ENCODE data around the gene COG2.
"Not testable (repeated sequence)": the region's sequence is repeated elsewhere in the genome, so short reads cannot be mapped to it uniquely, and the experiment has no call there.

The COG2 gene, protein sequence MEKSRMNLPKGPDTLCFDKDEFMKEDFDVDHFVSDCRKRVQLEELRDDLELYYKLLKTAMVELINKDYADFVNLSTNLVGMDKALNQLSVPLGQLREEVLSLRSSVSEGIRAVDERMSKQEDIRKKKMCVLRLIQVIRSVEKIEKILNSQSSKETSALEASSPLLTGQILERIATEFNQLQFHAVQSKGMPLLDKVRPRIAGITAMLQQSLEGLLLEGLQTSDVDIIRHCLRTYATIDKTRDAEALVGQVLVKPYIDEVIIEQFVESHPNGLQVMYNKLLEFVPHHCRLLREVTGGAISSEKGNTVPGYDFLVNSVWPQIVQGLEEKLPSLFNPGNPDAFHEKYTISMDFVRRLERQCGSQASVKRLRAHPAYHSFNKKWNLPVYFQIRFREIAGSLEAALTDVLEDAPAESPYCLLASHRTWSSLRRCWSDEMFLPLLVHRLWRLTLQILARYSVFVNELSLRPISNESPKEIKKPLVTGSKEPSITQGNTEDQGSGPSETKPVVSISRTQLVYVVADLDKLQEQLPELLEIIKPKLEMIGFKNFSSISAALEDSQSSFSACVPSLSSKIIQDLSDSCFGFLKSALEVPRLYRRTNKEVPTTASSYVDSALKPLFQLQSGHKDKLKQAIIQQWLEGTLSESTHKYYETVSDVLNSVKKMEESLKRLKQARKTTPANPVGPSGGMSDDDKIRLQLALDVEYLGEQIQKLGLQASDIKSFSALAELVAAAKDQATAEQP

DNA sequence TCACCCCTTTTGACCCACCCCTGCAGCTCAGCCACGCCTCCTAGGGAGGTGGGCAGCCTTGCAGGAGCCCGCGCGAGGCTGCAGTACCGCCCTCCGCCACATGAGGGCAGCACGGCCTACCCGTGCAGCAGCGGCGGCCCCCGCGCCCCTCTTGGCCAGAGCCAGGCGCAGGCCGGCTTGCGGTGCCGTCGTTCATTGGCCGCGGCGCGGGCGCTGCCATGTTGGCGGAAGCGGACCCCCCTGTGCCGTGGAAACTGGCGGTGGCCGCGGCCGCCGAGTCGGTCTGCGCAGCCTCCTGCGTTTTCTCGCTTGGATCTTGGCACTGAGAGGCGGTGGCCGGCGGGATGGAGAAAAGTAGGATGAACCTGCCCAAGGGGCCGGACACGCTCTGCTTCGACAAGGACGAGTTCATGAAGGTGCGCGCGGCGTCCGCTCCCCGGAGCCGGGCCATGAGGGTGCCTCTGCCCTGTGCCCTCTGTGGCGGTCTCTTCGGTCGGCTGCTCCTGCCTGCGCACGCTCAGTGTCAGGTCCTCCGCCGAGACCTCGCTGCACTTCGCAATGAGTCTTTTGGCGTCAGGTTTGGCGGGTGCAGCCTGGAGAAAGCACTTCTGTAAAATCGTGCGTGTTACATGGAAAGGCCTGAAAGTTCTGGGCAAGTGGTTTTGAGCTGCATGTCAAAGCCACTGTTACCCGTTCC lies at the start of gene COG2:
COG2 (plus strand) TSS at position 219 of the 697 bp plus-strand sequence; CDS start at position 345, 126 bp downstream.
- in situ Hi-C loops (cut with MboI; ENCODE audit: low sequenced_read_pairs): no loop called here

DNA sequence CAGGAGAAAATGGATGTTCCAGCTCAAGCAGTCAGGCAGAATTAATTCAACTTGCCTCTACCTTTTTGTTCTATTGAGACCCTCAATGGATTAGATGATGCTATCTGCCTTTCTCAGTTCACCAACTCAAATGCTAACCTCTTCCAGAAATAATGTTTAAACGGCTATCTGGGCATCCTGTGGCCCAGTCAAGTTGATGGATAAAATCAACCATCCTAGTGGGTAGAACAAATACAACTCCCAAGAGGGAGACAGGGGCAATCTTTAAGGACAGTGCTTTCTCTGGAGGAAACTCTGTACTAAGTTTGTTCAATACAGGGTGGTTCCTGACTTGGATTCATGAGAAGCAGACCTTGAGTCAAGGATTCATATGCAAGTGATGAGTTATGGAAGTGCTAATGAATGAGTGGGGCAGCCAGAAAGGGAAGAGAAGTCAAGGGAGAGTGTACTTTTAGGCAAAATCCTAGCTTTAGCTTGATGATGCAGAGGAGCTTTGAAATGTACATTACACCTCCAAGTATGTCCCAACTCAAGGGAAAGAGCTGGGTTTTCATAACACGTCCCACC lies 49.4 kb upstream of the COG2 start:
- in situ Hi-C loops (cut with MboI; ENCODE audit: low sequenced_read_pairs): no loop called here

DNA sequence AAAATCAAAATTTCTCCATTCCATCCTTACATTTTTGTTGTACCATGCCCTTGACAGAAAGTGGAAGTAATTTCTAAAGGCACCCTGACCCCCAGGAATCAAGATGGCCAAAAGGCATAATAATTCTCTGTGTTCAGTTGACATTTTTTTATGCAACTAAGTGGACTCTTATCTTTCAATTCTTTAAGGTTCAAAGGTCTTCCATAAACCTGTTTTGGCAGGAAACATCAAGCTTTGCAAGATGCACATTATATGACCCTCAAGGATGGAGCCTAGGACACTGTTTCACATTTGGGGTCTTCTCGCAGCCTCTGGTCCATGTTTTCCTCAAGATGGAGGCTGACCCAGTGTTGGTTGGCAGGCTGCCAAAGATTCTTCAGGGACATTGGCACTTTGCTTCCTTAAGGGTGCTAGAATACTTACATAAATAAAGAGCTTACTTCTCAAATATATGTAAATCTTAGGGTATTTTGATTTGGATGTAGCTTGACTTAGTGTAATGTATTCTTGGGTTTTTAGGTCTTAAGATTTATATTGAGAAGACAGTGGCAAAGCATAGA lies 48.0 kb upstream of the COG2 start:
- in situ Hi-C loops (cut with MboI; ENCODE audit: low sequenced_read_pairs): no loop called here

DNA sequence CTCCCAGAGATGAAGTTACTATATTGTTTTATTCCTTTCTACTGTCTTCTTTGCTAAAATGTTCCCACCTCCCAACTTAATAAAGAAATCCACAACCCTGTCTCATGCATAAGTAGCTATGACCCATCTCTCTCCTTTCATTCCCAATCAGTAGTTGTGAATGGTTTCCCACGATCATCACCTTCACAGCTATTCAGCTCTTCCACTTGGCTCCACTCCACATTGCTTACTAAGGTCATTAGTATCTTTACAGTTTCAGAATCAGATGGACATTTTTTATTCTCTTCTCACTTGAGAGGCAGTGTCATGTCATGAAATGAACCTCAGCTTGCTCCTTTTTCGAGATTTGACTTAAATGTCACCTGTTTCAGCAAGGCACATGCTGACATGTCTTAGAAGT lies 47.1 kb upstream of the COG2 start:
- in situ Hi-C loops (cut with MboI; ENCODE audit: low sequenced_read_pairs): no loop called here

DNA sequence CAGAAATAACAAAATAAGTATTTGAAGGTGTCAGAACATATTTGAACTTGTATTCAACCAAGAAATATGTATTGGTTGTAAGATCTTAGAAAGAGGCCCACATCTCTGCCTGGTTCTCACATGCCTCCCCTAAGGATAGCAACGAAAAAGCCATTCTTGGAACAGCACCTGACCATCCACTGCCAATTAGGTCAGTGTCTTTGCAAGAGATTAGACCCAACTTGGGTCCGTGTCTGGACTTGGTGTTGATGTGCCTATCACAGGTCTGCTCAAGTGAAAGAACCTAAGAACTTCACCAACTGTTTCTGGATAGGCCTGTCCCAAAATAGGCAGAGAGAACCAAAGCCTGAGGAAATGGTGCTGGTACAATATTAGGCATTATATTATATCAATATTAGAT lies 46.0 kb upstream of the COG2 start:
- in situ Hi-C loops (cut with MboI; ENCODE audit: low sequenced_read_pairs): no loop called here

DNA sequence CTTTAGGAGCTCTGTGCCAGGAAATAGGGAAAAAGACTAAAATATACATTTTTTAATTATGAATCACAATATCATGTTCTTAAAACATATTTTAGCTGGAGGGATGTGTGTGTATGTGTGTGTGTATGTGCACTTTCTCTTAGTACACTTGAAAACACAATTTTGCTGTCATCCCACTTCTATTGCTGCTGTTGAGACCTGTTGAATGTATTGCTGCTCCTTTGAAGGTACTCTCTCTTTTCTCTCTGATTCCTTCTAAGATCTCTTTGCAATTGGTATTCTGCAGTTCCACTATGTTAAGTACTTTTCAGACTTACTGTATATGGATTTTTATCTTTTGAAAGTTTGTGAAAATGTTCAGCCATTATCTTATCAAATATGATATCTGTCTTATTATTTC lies 43.5 kb upstream of the COG2 start:
- in situ Hi-C loops (cut with MboI; ENCODE audit: low sequenced_read_pairs): no loop called here

DNA sequence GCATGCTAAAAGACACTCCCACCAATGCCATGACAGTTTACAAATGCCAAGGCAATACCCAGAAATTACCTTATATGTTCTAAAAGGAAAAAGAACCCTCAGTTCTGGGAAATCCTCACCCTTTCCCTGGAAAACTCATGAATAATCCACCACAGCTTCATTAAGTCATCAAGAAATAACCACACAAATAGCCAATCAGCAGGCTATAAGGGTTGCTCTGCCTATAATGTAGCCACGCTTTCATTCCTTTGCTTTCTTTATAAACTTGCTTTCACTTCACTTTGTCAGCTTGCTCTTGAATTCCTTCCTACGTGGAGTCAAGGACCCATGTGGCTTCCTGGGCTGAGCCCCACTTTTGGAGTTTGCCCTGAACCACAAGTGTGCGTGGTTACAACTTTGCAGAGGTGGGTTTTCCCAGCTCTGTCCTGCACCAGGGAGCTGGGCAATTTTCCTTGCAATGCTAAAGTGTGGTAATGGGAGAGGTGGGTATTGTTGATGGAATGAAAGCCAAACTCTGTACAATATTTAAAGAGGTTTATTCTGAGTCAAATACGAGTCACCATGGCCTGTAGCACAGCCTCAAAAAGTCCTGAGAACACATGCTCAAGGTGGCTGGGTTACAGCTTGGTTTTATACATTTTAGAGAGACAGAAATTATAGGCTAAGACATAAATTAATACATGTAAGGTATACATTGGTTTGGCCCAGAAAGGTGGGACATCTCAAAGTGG lies 42.2 kb upstream of the COG2 start:
- in situ Hi-C loops (cut with MboI; ENCODE audit: low sequenced_read_pairs): no loop called here

DNA sequence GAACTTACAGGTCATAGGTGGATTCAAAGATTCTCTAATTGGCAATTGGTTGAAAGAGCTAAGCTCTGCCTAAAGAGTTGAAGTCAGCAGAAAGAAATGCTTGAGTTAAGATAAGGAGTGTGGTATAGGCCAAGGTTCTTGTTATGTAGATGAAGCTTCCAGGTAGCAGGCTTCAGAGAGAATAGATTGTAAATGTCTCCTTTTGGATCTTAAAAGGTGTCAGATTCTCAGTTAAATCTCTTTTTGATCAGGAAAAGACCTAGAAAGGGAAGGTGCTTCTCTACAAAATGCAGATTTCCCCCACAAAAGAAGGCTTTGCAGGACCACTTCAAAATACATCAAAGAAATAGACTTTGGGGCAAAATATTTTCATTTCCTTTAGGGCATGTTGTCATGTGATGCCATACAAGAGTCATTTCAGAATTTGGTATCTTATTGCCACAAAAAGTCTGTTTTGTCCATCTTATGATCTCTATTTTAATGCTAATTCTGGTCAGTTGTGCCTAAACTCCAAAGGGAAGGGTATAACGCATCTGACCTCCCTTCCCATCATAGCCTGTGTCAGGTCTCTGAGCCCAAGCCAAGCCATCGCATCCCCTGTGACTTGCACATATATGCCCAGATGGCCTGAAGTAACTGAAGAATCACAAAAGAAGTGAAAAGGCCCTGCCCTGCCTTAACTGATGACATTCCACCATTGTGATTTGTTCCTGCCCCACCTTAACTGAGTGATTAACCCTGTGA lies 41.5 kb upstream of the COG2 start:
- in situ Hi-C loops (cut with MboI; ENCODE audit: low sequenced_read_pairs): not testable (repeated sequence)

DNA sequence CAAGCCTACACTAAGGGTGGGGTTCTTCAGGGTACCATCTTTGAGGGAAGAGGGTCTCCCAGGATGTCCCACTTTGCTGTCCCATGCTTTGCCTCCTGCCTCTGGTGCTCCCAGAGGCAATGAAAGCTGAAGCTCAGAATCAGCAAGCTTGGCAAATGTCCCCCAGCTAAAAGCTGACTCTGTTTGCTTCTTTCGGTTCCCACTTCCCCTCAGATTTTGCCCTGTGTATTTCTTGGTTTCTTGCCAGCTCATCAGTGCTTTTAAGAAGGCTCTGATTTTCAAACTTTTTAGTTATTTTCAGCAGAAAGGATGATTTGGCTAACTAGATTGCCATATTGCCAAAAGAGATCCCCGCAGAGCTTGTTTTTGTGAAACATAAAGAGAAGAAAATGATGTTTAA lies 33.1 kb upstream of the COG2 start:
- in situ Hi-C loops (cut with MboI; ENCODE audit: low sequenced_read_pairs): no loop called here

DNA sequence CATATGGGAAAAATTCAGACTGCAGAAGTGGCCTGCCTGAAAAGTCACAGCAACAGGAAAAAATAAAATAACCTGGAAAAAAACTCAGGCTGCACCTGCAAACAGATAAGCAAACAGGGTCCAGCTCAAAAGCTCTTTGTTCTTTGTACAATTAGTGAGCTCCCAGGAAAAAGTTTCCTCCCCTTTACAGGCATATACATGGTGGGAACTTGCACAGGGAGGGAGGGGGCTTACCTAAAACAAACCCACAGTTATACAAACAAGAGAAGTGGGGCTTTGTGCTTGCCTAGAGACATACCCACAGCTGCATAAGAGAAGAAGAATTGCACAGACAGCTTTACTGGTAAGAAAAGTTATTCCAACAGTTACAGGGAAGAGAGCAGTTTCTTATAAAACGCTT lies 31.7 kb upstream of the COG2 start:
- in situ Hi-C loops (cut with MboI; ENCODE audit: low sequenced_read_pairs): no loop called here

DNA sequence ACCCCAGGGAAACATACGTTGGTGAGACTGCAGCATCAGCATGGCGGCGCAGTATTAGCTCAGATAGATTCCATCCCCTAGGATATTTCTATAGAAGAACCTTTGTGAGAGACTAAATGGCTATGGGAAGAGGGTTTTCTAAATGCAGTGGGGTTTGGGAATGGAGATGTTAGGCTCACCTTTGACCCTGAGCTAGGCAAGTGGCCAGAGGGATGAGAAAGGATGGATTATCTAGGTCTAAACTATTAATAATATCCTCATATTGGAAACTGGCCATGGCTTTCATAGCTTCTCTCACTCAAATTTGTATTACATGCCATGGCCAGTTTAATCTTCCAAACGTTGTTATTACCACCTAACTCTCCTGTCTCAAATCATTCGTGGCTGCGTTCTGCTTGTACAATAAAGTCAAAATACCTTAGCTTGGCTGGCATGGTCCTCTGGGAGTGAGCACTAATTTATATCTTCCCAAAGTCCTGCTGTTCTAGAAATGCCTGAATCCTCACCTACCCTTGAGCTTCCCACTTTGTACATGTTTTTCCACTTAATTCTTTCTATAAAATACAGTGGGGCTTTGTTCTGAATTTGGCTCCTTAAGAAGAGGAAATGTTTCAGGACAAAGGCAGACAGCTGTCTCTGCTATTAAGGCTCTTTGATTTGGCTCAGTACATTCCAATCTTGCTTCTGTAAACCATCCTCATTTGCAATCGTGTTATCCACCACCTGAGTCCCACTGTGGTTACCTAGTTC lies 31.0 kb upstream of the COG2 start:
- in situ Hi-C loops (cut with MboI; ENCODE audit: low sequenced_read_pairs): no loop called here

DNA sequence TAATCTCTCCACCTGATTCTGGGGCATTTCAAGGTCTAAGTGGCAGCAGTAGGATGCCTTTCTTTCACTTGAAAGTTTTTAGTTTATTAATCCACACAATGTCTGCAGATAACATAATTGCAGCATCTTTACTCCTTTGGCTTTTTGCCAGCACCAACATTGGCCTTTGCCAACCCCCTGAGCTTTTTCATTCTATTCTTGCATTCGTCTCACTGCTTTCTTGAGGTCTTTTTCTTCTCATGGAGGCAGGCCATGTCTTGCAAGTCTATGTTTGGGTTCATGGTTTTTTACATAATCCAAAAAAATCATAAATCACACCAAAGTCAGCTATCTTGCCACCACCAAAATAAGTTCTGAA lies 30.4 kb upstream of the COG2 start:
- in situ Hi-C loops (cut with MboI; ENCODE audit: low sequenced_read_pairs): no loop called here

DNA sequence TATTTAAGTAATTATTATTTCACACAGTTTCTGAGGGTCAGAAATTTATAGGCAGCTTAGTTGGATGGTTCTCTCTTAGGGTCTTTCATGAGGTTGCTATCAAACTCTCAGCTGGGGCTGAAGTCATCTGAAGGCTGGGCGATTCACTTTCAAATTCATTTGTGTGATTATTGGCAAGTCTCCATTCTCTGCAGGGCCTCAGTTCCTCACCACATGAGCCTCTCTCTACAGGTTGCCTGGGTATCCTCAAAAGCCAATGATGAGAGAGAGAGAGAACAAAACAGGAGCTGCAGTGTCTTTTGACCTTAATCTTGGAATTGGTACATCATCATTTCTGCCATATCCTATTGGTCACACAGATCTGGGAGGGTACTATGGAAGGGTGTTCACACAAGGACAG lies 29.6 kb upstream of the COG2 start:
- in situ Hi-C loops (cut with MboI; ENCODE audit: low sequenced_read_pairs): no loop called here

DNA sequence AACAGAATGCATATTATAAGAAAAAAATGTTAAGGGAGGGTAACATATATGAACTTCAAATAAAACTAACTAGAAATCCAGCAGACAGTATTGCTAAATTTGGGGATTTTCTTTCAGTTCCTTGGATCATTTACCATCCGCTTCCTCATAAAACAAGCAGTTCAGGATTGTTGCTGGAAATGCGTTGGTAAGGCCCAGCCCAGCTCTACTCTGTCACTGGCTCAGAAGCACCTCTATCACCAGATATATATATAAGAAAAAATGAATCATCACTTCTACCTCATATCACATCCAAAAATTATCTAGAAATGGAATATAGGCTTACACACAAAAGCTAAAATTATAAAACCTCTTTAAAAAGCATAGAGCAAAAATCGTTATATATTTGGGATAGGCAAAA lies 28.2 kb upstream of the COG2 start:
- in situ Hi-C loops (cut with MboI; ENCODE audit: low sequenced_read_pairs): no loop called here

DNA sequence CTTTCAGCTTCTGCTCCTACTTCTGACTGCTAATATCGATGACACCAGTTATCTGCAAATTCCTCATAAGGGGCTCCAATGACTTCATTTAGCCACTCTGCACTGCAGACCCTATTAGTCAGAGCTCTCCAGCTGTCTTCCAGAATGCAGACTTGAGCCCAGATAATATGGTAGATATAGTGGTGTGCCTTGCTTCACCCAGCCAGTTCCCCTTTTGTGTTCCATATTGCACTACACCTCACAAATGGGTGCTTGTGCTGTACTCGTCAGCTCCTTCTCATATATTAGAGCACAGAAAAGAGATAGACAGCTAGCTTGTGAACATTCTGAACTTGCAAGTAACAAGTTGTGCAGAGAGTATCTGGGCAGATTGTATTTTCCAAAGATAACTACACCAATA lies 23.7 kb upstream of the COG2 start:
- in situ Hi-C loops (cut with MboI; ENCODE audit: low sequenced_read_pairs): no loop called here

DNA sequence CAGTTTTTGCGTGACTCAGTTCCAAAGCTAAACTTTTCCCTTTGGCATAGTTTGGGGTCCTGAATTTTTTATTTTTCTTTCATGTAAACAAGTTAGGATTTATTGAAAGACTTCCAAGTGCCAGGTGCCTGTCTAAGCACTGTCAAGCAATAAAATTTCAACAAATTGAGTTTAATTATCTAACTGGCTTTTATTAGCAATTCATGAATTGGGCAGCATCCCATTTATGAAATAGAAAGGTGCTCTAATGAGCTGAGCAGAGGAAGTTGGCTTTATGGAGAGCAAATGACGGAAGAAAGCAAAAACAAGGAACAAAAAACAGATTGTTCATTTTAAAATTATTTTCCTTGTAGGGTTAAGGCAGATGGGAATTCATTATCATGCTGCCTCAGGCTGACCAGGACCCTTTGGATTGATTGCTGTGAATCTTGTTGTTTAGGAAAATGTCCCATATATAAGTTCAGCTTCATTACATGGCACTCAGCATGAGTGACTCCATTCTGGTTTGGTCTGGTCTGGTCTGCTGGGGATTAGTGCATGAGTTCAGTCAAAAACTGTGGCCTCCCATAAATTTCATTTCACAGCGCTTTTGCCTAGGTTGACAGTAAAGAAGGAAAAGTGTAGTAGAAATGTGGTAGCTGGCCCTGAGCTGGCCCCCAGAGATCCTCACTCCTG lies 21.5 kb upstream of the COG2 start:
- in situ Hi-C loops (cut with MboI; ENCODE audit: low sequenced_read_pairs): no loop called here

DNA sequence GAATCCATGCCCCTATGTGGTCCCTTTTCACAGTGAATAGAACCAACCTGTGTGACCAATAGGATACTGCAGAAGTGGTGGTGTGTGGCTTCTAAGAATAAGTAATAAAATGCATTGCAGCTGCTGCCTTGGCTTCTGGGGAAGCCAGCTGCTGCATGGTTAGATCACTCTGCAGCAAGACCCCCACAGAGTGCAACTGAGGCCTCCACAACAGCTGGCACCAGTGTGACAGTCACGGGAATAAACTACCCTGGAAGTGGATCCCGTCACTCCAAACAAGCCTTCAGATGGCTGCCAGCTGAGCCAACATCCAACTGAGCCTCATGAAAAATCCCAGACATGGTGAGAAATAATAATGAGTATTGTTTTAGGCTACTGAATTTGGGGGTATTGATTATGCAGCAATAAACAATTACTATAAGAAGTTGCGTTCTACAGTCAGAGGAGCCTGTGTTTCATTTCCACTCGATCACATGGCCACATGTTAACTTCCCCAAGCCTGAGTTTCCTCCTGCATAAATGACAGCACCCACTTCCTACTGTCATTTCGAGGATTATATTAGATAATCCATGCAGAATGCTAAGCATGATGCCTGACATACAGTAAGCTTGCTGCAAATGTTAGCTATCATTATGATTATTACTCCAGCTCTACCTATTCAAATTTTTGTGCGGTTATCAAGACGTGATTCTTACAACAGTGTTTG lies 20.8 kb upstream of the COG2 start:
- in situ Hi-C loops (cut with MboI; ENCODE audit: low sequenced_read_pairs): no loop called here

DNA sequence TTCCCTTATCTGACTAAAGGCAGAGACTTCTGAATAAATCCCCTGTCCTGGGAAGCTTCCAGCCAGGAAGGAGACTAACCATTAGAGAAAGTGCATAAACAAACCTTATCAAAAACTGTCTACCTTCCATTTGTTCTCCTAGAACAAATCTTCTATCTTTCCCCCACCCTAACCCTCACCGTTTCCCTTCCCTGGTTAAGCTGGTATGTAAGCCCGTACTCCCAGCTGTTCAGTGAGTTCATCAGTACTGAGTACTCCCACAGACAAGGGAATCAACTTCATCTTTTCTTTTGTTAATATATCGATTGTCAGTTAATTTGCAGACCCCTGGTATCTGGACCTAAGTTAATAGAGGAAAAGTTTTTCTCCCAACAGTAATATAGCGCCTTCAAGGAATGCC lies 20.1 kb upstream of the COG2 start:
- in situ Hi-C loops (cut with MboI; ENCODE audit: low sequenced_read_pairs): no loop called here
